ENCODE results near the gene HBG1.
"Not testable (repeated sequence)": the region's sequence is repeated elsewhere in the genome, so short reads cannot be mapped to it uniquely, and the experiment has no call there.

HBG1 gene

DNA sequence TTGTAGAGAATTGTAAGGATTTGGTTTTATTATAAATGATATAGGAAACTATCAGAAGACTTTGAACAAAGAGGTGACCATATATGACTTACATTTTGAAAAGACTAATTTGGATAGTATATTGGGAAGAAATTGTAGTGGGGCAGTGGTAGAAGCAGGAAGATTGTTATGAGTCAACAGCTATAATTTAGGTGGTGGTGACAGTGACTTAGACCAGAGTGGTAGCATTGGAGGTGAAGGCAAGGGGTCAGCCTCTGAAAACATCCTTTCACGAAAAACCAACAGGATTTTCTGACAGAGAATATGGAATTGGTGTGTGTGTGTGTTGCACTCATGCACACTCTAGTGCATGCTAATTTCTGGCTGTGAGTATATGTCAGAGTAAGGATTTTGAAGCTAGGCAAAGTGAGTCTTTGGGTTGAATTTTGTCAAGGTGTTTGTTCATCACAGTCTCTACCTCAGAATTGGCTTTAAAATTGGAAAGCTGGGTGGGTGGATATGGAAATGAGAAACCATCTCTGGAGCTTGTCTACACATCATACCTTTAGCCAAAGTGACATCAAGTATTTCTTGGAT lies 28.2 kb upstream of the HBG1 start:
- DNase-seq (ENCODE audit: low spot score), result no peak

DNA sequence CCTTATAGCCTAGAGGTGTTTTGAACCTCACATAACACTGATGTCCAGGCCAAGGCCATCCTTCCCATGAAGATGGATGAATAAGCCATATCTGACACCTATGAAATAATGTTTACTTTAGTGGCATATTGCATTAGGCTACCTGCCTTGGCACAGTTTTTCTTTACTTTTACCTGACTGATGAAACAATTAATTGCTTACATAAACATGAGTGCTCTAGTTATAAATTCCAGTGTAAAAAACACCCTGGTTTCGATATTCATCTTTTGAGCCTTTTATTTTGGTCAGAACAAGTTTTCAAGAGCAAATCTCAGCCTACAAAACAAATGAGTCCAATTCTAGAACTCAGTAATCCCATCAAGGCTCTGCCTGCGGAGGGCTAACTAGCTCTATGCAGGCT lies 27.0 kb upstream of the HBG1 start:
- DNase-seq (ENCODE audit: low spot score), result no peak

GRCh38 chr11:5275369-5276110 lies 25.9 kb upstream of the HBG1 start:
- DNase-seq (ENCODE audit: low spot score), result no peak

DNA sequence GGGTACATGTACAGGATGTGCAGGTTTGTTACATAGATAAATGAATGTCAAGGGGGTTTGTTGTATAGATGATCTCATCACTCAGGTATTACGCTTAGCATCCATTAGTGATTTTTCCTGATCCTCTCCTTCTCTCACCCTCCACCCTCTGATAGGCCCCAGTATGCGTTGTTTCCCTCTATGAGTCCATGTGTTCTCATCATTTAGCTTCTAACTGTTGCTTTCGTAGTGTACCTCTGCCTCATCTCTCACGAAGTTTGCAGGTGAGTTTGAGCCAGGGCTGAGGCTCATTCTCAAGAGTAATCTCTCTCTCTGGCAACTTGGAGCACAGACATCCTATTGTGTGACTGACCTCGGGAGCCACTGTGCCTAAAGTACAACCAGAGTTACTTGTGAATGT lies 24.7 kb upstream of the HBG1 start:
- DNase-seq (ENCODE audit: low spot score), result no peak

- DNase-seq (ENCODE audit: low spot score), result no peak
Measured at GRCh38 chr11:5272395-5273017, 22.8 kb upstream of the HBG1 start.

DNA sequence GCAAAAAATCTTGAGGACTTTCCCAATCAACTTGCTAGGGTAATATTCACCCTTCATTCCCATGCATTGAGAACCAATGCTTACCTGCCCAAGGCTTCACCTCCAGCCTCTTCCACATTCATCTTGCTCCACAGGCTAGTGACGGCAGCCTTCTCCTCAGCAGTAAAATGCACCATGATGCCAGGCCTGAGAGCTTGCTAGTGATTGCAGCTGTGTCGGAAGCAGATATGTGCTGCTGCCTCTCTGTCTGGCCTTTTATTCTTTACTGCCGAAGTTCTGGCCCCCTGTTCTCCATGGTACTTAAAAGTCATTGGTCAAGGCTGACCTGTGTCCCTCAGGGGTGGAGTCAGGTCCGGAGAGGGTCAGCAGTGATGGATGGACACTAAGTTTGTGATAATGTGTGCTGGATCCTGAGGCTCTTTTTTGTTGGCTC lies 20.1 kb upstream of the HBG1 start, which contains the start of gene HBE1:
Gene HBE1, minus strand, starts transcription at position 231 of the 433 bp plus-strand sequence. Its CDS starts 55 bp downstream, at position 176.
- no peak for DNase-seq (ENCODE audit: low spot score)

DNA sequence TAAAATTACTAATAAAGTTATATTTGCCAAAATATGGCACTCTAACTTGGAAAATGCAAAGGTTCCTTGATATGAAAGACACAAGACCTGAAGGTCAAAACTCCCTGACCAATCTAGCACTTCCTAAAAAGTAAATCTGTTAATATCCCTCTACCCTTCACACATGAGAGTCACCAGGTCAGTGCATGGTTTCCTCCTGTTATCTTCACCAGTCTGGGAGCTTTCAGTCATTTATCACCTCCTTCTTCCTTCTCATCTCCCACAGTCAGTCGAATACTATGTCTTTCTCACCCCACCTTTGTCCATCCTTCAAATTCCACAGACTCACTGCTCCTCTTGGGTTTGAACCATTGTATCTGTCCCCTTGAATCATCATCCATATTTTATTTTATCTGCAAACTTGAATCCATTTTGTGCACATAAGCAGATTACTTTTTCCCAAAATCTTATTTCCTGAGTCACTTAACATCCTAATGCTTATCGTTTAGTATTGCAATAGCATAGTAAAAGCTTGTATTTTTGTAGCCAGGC lies 17.4 kb upstream of the HBG1 start:
- DNase-seq (ENCODE audit: low spot score), result no peak

DNA sequence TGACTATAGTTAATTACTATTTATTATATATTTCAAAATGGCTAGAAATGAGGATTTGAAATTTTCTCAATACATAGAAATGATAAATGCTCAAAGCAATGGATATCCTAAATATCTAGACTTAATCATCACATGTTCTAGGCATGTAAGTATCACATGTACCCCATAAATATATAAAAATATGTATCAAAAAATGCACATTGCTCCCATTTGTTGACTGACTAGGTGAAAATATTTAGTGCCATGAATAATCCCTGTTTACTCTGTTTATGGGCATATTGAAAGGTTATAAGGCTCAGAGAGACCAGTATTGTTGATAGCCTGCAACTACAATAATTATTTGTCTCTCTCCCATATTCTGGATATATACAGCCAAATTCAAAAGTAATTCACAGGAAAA lies 17.0 kb upstream of the HBG1 start:
- DNase-seq (ENCODE audit: low spot score), result no peak

GRCh38 chr11:5265832-5266231 lies 16.2 kb upstream of the HBG1 start:
- DNase-seq (ENCODE audit: low spot score), result no peak

GRCh38 chr11:5258543-5259262 lies 9.0 kb upstream of the HBG1 start:
- DNase-seq (ENCODE audit: low spot score), result no peak

DNA sequence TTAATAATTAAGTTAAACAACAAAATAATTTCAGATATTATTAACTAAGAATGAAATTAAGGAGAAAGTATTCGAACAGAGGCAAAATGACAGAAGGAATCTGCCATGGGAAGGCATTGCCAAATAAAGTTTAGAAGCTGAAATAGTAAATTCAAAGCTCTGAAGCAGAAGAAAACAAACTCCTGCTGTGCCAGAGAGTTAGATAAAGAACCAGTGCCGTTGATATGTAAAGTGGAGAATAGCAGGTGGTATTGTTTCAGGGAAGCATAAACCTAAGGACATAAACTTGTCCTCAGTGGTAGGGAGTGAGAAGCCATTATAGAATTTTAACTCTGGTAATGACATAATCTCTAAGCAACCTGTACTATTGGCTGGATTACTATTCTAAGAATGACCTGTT lies 7.6 kb upstream of the HBG1 start:
- DNase-seq (ENCODE audit: low spot score), result no peak

- DNase-seq (ENCODE audit: low spot score), result not testable (repeated sequence)
Measured at GRCh38 chr11:5254646-5255413, 5.2 kb upstream of the HBG1 start, which contains the start of gene HBG2. Gene HBG2, minus strand, starts transcription at chr11:5254781. Its CDS starts 53 bp downstream, at chr11:5254728.

GRCh38 chr11:5254023-5254422 lies 4.4 kb upstream of the HBG1 start:
- not testable (repeated sequence) for DNase-seq (ENCODE audit: low spot score)

- not testable (repeated sequence) for DNase-seq (ENCODE audit: low spot score)
Measured at GRCh38 chr11:5253440-5253839, 3.8 kb upstream of the HBG1 start.

- no peak for DNase-seq (ENCODE audit: low spot score)
Measured at GRCh38 chr11:5252919-5253265, 3.2 kb upstream of the HBG1 start.

GRCh38 chr11:5252192-5252918 lies 2.7 kb upstream of the HBG1 start:
- no peak for DNase-seq (ENCODE audit: low spot score)

DNA sequence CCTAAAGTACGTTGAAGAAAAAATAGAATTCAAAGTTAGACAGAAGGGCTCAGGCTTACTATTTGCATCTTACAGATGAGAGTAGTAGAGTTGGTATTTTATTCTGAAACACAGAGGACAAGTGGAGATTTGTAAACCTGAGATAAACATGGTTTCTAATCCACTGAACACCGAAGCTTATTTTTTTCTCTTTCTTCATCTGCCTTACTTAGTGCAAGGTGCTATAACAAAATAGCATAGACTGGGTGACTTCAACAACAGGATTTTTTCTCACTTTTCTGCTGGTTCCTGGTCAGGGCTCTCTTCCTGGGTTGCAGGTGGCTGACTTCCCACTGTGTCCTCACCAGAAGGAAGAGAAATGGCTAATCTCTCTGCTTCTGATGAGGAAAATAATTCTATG lies 2.1 kb upstream of the HBG1 start:
- DNase-seq (ENCODE audit: low spot score), result no peak

GRCh38 chr11:5250543-5251204 lies 1.0 kb upstream of the HBG1 start:
- DNase-seq (ENCODE audit: low spot score), result no peak

DNA sequence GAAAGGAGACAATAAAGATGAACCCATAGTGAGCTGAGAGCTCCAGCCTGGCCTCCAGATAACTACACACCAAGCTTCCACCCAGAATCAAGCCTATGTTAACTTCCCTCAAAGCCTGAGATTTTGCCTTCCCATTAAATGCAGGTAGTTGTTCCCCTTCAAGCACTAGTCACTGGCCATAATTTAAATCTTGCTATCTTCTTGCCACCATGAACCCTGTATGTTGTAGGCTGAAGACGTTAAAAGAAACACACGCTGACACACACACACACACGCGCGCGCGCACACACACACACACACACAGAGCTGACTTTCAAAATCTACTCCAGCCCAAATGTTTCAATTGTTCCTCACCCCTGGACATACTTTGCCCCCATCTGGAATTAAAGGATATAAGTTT lies 1.2 kb downstream of the HBG1 start:
- DNase-seq (ENCODE audit: low spot score), result not testable (repeated sequence)

- no peak for DNase-seq (ENCODE audit: low spot score)
Measured at GRCh38 chr11:5247472-5248192, 2.0 kb downstream of the HBG1 start.

Data from RKO (cell line).